Gastrocnemius medialis (tissue), 4 donors: ENCODE data around the gene QSOX2.

Experiments used
- POLR2A ChIP-seq, 2 donors: fragments of 450-650 bp; IDR thresholded peaks; one replicate each; pipeline ENCODE4 v1.6.1; 2017; ENCODE audit warnings: antibody characterized with exemption in 2 of 2, mild to moderate bottlenecking in 2 of 2, moderate library complexity in 2 of 2
- TF ChIP-seq, protein P1 (sequence below), 5 experiments: fragments of 450-650 bp in 3 of 5; fragments of 200-600 bp in 2 of 5; sonication (generic) in 2 of 5; IDR thresholded peaks in 4 of 5; conservative IDR thresholded peaks in 1 of 5; 1 replicate in 4 of 5; 2 replicates in 1 of 5; pipeline ENCODE4 v1.5.1; 2016 to 2019; ENCODE audit warnings: antibody characterized with exemption in 5 of 5, mild to moderate bottlenecking in 3 of 5, moderate library complexity in 3 of 5

DNA sequence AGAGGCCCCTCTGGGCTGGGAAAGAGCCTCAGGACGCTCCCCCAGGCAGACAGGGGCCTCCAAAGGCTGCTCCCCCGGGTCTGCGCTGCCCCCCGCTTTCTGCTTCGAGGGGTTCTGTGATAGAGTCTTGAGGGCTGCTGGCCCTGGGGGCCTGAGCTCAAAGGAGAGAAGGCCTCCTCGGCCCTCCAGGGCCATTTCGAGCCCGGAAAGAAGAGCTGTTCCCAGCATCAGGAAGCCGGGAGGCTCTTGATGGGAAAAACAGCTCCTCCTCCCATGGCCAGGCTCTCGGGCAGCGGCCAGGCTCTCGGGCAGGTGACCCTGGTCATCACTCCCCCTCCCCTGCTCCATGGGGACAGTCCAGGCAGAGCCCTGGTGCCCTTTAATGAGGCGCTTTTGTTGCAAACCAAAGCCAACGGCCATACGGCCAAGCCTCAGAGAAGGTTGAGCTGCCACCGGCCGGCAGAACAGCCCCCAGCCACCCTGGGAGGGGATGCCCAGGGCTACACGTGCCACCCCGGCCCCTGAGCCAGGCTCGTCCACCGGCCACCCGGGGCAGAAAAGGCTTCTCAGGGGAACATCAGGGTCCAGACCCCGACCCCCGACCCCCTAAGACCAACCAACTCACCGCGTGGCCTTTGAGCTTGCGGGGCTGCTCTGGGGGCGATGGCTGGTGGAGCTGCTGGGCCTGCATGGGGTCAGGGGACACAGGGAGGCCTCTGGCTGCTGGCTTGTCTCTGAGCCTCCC, 16.2 kb upstream of the QSOX2 start:
- TF ChIP-seq, protein P1, sequence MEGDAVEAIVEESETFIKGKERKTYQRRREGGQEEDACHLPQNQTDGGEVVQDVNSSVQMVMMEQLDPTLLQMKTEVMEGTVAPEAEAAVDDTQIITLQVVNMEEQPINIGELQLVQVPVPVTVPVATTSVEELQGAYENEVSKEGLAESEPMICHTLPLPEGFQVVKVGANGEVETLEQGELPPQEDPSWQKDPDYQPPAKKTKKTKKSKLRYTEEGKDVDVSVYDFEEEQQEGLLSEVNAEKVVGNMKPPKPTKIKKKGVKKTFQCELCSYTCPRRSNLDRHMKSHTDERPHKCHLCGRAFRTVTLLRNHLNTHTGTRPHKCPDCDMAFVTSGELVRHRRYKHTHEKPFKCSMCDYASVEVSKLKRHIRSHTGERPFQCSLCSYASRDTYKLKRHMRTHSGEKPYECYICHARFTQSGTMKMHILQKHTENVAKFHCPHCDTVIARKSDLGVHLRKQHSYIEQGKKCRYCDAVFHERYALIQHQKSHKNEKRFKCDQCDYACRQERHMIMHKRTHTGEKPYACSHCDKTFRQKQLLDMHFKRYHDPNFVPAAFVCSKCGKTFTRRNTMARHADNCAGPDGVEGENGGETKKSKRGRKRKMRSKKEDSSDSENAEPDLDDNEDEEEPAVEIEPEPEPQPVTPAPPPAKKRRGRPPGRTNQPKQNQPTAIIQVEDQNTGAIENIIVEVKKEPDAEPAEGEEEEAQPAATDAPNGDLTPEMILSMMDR (IDR thresholded peaks at IDR 0.05 in 4 of 5, conservative IDR thresholded peaks at IDR 0.05 in 1 of 5) = no peak
- TF ChIP-seq POLR2A (IDR thresholded peaks at IDR 0.05) = no peak
